MCF 10A (cell line): Measurements from ENCODE around the gene FOXP1. TPM values are rescaled to one million over a fixed set of nuclear protein-coding genes. Genes with fewer than 3 reads are reported as not detected.
A peak's percentile ranks its signal among the peaks of the same experiment; 100 is the strongest.

Experiments used
- BruUV-seq: library from RNA; stranded (reverse); fragments of 400-500 nt; replicated peaks from 2 replicates; lab custom pipeline; 2021; lab: Mats Ljungman, UMichigan
- CTCF ChIA-PET: fragments of 300-600 bp; sonication (Branson Sonifier 250); formaldehyde crosslinking; extraction: SDS; loops from one replicate; lab custom pipeline; 2021; ENCODE audit warnings: antibody characterized with exemption, inconsistent platforms; lab: Yijun Ruan, JAX
- POLR2A ChIA-PET: fragments of 300-600, 350-650 bp; sonication (Branson Sonifier 250); formaldehyde crosslinking; extraction: SDS; loops from one replicate; lab custom pipeline; 2020; ENCODE audit warnings: antibody characterized with exemption, inconsistent platforms; lab: Yijun Ruan, JAX
- DNase-seq: peaks from one replicate; pipeline ENCODE4 v3.0.0-alpha.2; 2018; ENCODE audit not compliant: unreplicated experiment
- H3K27ac Mint-ChIP-seq: one replicate; pipeline ENCODE4 v1.8.0; 2022; ENCODE audit warnings: mild to moderate bottlenecking, low read depth, mixed read lengths; ENCODE audit not compliant: unreplicated experiment
- H3K27me3 Mint-ChIP-seq: one replicate; pipeline ENCODE4 v1.8.0; 2022; ENCODE audit warnings: mixed read lengths; ENCODE audit not compliant: insufficient read depth, unreplicated experiment
- H3K36me3 Mint-ChIP-seq: one replicate; pipeline ENCODE4 v1.8.0; 2022; ENCODE audit warnings: mild to moderate bottlenecking, moderate library complexity, mixed read lengths; ENCODE audit not compliant: insufficient read depth, unreplicated experiment
- H3K4me1 Mint-ChIP-seq: one replicate; pipeline ENCODE4 v1.8.0; 2022; ENCODE audit warnings: mixed read lengths; ENCODE audit not compliant: insufficient read depth, unreplicated experiment
- H3K4me3 Mint-ChIP-seq: one replicate; pipeline ENCODE4 v1.8.0; 2022; ENCODE audit warnings: mild to moderate bottlenecking, moderate library complexity, mixed read lengths; ENCODE audit not compliant: unreplicated experiment
- H3K9me3 Mint-ChIP-seq: one replicate; pipeline ENCODE4 v1.8.0; 2022; ENCODE audit warnings: mixed read lengths; ENCODE audit not compliant: unreplicated experiment
- CTCF ChIP-seq: fragments of 200-600 bp; IDR thresholded peaks from one replicate; pipeline ENCODE4 v1.8.0; 2022; ENCODE audit warnings: antibody characterized with exemption, mild to moderate bottlenecking; ENCODE audit not compliant: unreplicated experiment
- intact Hi-C: fragments of 100-400 bp; cut with micrococcal nuclease; formaldehyde crosslinking; loops from 2 replicates; pipeline ENCODE4 v1.14.1; 2022
- total RNA-seq: library from RNA; stranded (reverse); gene quantifications from 2 replicates; pipeline ENCODE4 v1.2.3, GENCODE V29; 2022

Gene FOXP1
- total RNA-seq, 1 experiment from 2014 or later: 49.0 TPM

- H3K9me3 Mint-ChIP-seq: no peaks in the 10 kb centered on the region
- no peak for DNase-seq
- no TSS peak for BruUV-seq
- no peak for TF ChIP-seq CTCF
- H3K36me3 Mint-ChIP-seq: peaks cover 6% of the 10 kb centered on the region
- H3K4me1 Mint-ChIP-seq: peaks cover 17% of the 10 kb centered on the region
- H3K27me3 Mint-ChIP-seq: no peaks in the 10 kb centered on the region
- intact Hi-C loops: loop anchor here (10.0 kb wide), 1 partner anchor 327 kb away; no protein-coding TSS in a partner anchor
- POLR2A ChIA-PET: interaction anchor here (0.7 kb wide), 1 partner anchor 50 kb away, joined by 3 read pairs; no protein-coding TSS in a partner anchor
- CTCF ChIA-PET: no interaction called here
- H3K4me3 Mint-ChIP-seq: no peak overlapping the region
- H3K27ac Mint-ChIP-seq: no peak overlapping the region
Measured at GRCh38 chr3:71392251-71392650, 191.3 kb downstream of the FOXP1 start.

- Mint-ChIP-seq H3K27ac (no peak overlapping the region), H3K4me3 (no peak overlapping the region), H3K4me1 (peaks cover 14% of the 10 kb centered on the region), H3K9me3 (no peaks in the 10 kb centered on the region), H3K36me3 (peaks cover 6% of the 10 kb centered on the region), H3K27me3 (no peaks in the 10 kb centered on the region)
- no peak for TF ChIP-seq CTCF
- no peak for DNase-seq
- no TSS peak for BruUV-seq
- POLR2A ChIA-PET: no interaction called here
- CTCF ChIA-PET: no interaction called here
- intact Hi-C loops: loop anchor here (10.0 kb wide), 1 partner anchor 327 kb away; no protein-coding TSS in a partner anchor
Measured at GRCh38 chr3:71391361-71391760, 192.2 kb downstream of the FOXP1 start.

GRCh38 chr3:71389911-71390573, 193.5 kb downstream of the FOXP1 start:
- no peak overlapping the region for H3K27ac Mint-ChIP-seq
- POLR2A ChIA-PET: interaction anchor here (0.6 to 1.1 kb wide), 3 partner anchors 12 to 320 kb away, joined by 3 to 4 read pairs (median 3); no protein-coding TSS in a partner anchor

More at GRCh38 chr3:71389911-71390573, 193.5 kb downstream of the FOXP1 start:
- TF ChIP-seq CTCF: no peak
- DNase-seq: peak; percentile 54
- CTCF ChIA-PET: no interaction called here
- Mint-ChIP-seq H3K36me3 (peaks cover 6% of the 10 kb centered on the region), H3K9me3 (no peaks in the 10 kb centered on the region), H3K4me1 (peaks cover 8% of the 10 kb centered on the region), H3K27me3 (no peaks in the 10 kb centered on the region), H3K4me3 (peak overlapping the region; percentile 25)
- no TSS peak for BruUV-seq
- intact Hi-C loops: loop anchor here (10.0 kb wide), 1 partner anchor 325 kb away; no protein-coding TSS in a partner anchor
